ENCODE data around the gene GPR160. TPM values are rescaled to one million over a fixed set of nuclear protein-coding genes. Genes with fewer than 3 reads are reported as not detected.

GPR160 gene, protein sequence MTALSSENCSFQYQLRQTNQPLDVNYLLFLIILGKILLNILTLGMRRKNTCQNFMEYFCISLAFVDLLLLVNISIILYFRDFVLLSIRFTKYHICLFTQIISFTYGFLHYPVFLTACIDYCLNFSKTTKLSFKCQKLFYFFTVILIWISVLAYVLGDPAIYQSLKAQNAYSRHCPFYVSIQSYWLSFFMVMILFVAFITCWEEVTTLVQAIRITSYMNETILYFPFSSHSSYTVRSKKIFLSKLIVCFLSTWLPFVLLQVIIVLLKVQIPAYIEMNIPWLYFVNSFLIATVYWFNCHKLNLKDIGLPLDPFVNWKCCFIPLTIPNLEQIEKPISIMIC
- 10 to 100 TPM; 49.4 to 92.1 (median 65.5) TPM for polyA plus RNA-seq (ENCODE audit: low read depth in 6 of 6)

GRCh38 chr3:170037463-170038433 is at the start of gene GPR160:
Gene GPR160 (plus strand): TSS chr3:170037995. CDS start chr3:170083973, 45,978 bp downstream.
- peaks cover 26 to 38% (median 27%) of the 10 kb centered on the region in 3 donors for H3K4me1 Mint-ChIP-seq

DNA sequence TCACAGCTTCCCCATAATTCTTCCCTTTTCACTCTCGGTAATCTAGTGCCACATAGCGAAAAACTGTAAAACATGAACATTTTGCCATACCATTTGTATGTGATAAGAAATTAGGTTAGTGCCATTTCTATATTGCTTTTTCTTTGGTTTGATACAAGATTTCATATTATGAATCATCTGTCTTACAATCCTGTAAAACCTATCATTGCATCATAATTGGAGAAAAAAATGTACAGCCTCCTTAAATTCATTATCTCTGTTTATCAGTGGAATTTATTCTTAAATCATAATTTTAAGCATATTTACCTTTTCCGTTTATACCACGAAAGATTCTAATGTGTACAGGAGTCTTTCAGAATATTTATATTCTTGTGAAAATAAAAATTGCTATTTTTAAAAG is 47.4 kb upstream of the GPR160 start:
- peaks cover 11 to 18% of the 10 kb centered on the region in 2 donors for H3K36me3 Mint-ChIP-seq
- no peaks in the 10 kb centered on the region for H3K27me3 Mint-ChIP-seq
- DNase-seq, result no peak
- H3K4me3 Mint-ChIP-seq, result no peak overlapping the region
- ATAC-seq (ENCODE audit: low read depth in 2 of 2), result no peak
- peaks cover 7 to 10% (median 7%) of the 10 kb centered on the region in 3 donors for H3K4me1 Mint-ChIP-seq
- H3K9me3 Mint-ChIP-seq, result no peaks in the 10 kb centered on the region
- peak overlapping the region in 2 of 6 donors; percentile 19 to 55 for H3K27ac Mint-ChIP-seq

More at GRCh38 chr3:170037463-170038433, at the start of gene GPR160:
- no peaks in the 10 kb centered on the region for H3K27me3 Mint-ChIP-seq
- peak within 1 kb of the TSS; percentile 71 to 95 (median 86) for H3K27ac Mint-ChIP-seq
- peak within 1 kb of the TSS; percentile 87 to 96 (median 94) for H3K4me3 Mint-ChIP-seq
- DNase-seq, result peak; percentile 87
- ATAC-seq (ENCODE audit: low read depth in 2 of 2), result peak; percentile 74 to 80
- peaks cover 0 to 2% (median 0%) of the 10 kb centered on the region in 7 donors for H3K9me3 Mint-ChIP-seq
- H3K36me3 Mint-ChIP-seq, result no peaks in the 10 kb centered on the region

GRCh38 chr3:169992156-169992555 is 45.6 kb upstream of the GPR160 start:
- Mint-ChIP-seq H3K9me3 (no peaks in the 10 kb centered on the region), H3K27me3 (no peaks in the 10 kb centered on the region), H3K27ac (peak overlapping the region in 3 of 6 donors; percentile 32 to 43 (median 39)), H3K4me1 (peaks cover 11 to 15% (median 13%) of the 10 kb centered on the region in 3 donors), H3K4me3 (no peak overlapping the region), H3K36me3 (peaks cover 10 to 18% of the 10 kb centered on the region in 2 donors)
- DNase-seq (no peak), ATAC-seq (ENCODE audit: low read depth in 2 of 2) (no peak)

GRCh38 chr3:169992781-169993180 is 45.0 kb upstream of the GPR160 start:
- Mint-ChIP-seq H3K4me1 (peaks cover 11 to 15% (median 13%) of the 10 kb centered on the region in 3 donors), H3K27me3 (no peaks in the 10 kb centered on the region), H3K9me3 (no peaks in the 10 kb centered on the region), H3K36me3 (peaks cover 10 to 18% of the 10 kb centered on the region in 2 donors), H3K27ac (peak overlapping the region in 4 of 6 donors; percentile 32 to 92 (median 52)), H3K4me3 (no peak overlapping the region)
- DNase-seq, result no peak
- ATAC-seq (ENCODE audit: low read depth in 2 of 2), result no peak

DNA sequence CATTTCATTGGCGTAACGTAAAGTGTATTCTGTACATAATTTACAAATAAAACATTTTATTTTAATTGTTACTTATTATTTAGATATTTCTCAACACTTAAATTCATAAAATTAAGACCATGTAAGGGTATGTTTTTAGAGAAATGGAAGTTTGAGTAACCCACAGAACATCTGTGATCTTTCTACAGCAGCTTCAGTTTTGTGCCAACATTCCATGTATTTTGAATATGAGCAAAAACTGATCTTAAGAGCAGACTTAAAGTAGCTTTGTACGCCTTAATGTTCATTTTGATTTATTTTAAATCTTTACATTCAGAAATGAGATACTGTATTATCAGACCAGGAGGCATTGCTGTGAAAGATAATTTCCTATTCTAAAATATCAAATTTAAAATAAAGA is 44.0 kb upstream of the GPR160 start:
- no peak overlapping the region for H3K4me3 Mint-ChIP-seq
- DNase-seq, result no peak
- no peak for ATAC-seq (ENCODE audit: low read depth in 2 of 2)

DNA sequence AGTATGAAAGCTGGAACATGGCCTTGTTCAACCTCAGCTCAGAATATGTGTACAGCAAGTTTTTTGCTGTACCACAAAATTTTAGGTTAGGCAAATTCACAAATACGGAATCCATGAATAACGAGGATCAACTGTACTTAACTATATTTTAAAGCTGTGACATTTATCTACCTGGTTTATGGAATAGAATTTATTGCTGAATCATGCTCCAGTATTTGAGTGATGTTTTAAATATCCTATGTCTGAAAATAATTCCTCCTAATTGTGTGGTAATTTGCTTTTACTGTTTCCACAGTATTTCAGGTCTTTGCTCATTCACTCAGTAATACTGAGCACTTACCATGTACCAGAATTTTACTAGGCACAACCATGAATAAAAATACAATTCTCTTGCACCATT is 41.7 kb upstream of the GPR160 start:
- Mint-ChIP-seq H3K9me3 (peaks cover 0 to 2% (median 0%) of the 10 kb centered on the region in 7 donors), H3K36me3 (peaks cover 9 to 21% of the 10 kb centered on the region in 2 donors), H3K27ac (peak overlapping the region in 1 of 6 donors; percentile 60)

More for the DNA sequence above, 44.0 kb upstream of the GPR160 start:
- no peak overlapping the region for H3K27ac Mint-ChIP-seq
- H3K4me1 Mint-ChIP-seq, result peaks cover 16 to 18% (median 17%) of the 10 kb centered on the region in 3 donors
- peaks cover 10 to 18% of the 10 kb centered on the region in 2 donors for H3K36me3 Mint-ChIP-seq
- H3K27me3 Mint-ChIP-seq, result no peaks in the 10 kb centered on the region
- H3K9me3 Mint-ChIP-seq, result no peaks in the 10 kb centered on the region

GRCh38 chr3:169998668-169999131 is 39.1 kb upstream of the GPR160 start:
- peaks cover 47 to 58% (median 56%) of the 10 kb centered on the region in 3 donors for H3K4me1 Mint-ChIP-seq
- H3K9me3 Mint-ChIP-seq, result peaks cover 0 to 2% (median 0%) of the 10 kb centered on the region in 7 donors
- H3K36me3 Mint-ChIP-seq, result peaks cover 0 to 6% of the 10 kb centered on the region in 2 donors
- H3K27me3 Mint-ChIP-seq, result no peaks in the 10 kb centered on the region
- ATAC-seq (ENCODE audit: low read depth in 2 of 2) (peak; percentile 54 to 67), DNase-seq (no peak)
- peak overlapping the region in 3 of 8 donors; percentile 4 to 57 (median 55) for H3K4me3 Mint-ChIP-seq
- H3K27ac Mint-ChIP-seq, result peak overlapping the region; percentile 1 to 93 (median 64)

More for the DNA sequence above, 41.7 kb upstream of the GPR160 start:
- no peak overlapping the region for H3K4me3 Mint-ChIP-seq
- no peaks in the 10 kb centered on the region for H3K27me3 Mint-ChIP-seq
- no peak for ATAC-seq (ENCODE audit: low read depth in 2 of 2)
- DNase-seq, result no peak
- peaks cover 33 to 39% (median 37%) of the 10 kb centered on the region in 3 donors for H3K4me1 Mint-ChIP-seq

DNA sequence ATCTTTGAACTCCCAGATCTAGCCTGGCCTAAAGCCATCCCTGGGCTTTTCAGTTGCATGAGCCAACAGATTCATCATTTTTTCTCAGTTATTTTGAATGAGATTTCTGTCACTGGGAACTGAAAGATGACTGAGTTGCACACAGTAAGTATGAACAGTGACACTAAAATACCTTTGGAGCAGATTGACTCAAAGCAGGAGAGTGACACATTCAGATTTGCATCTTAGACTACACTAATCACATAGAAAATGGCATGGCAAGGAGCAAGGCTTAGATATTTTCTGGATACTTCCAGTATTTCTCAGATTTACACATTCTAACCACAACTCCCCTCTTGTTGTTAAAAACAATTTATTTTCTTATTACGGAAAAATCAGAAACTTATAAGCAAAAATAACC is 38.4 kb upstream of the GPR160 start:
- ATAC-seq (ENCODE audit: low read depth in 2 of 2) (no peak), DNase-seq (no peak)
- Mint-ChIP-seq H3K27me3 (no peaks in the 10 kb centered on the region), H3K9me3 (peaks cover 0 to 2% (median 0%) of the 10 kb centered on the region in 7 donors), H3K4me3 (peak overlapping the region in 2 of 8 donors; percentile 3 to 57), H3K4me1 (peaks cover 52 to 65% (median 62%) of the 10 kb centered on the region in 3 donors), H3K27ac (peak overlapping the region in 5 of 6 donors; percentile 49 to 93 (median 63)), H3K36me3 (peaks cover 0 to 6% of the 10 kb centered on the region in 2 donors)

DNA sequence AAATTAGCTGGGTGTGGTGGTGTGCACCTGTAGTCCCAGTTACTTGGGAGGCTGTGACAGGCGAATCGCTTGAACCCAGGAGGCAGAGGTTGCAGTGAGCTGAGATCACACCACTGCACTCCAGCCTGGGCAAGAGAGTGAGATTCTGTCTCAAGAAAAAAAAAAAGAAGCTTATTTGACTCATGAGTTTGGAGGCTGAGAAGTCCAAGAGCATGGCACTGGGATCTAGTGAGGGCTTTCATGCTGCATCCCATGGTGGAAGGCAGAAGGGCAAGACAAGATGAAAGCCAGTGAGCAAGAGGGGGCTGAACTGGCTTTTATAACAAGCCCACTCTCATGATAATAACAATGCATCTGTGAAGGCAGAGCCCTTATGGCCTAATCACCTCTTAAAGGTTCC is 37.7 kb upstream of the GPR160 start:
- Mint-ChIP-seq H3K27me3 (no peaks in the 10 kb centered on the region), H3K36me3 (peaks cover 0 to 6% of the 10 kb centered on the region in 2 donors), H3K4me1 (peaks cover 58 to 72% (median 62%) of the 10 kb centered on the region in 3 donors), H3K27ac (peak overlapping the region in 4 of 6 donors; percentile 42 to 80 (median 57)), H3K4me3 (no peak overlapping the region), H3K9me3 (peaks cover 0 to 2% (median 0%) of the 10 kb centered on the region in 7 donors)
- DNase-seq, result no peak
- no peak for ATAC-seq (ENCODE audit: low read depth in 2 of 2)

GRCh38 chr3:170002231-170002630 is 35.6 kb upstream of the GPR160 start:
- peaks cover 70 to 82% (median 75%) of the 10 kb centered on the region in 3 donors for H3K4me1 Mint-ChIP-seq
- peak overlapping the region; percentile 22 to 87 (median 76) for H3K4me3 Mint-ChIP-seq
- DNase-seq, result no peak
- peaks cover 0 to 4% (median 0%) of the 10 kb centered on the region in 7 donors for H3K9me3 Mint-ChIP-seq
- ATAC-seq (ENCODE audit: low read depth in 2 of 2), result no peak
- peak overlapping the region in 5 of 6 donors; percentile 77 to 90 (median 87) for H3K27ac Mint-ChIP-seq
- H3K27me3 Mint-ChIP-seq, result no peaks in the 10 kb centered on the region
- H3K36me3 Mint-ChIP-seq, result peaks cover 0 to 13% of the 10 kb centered on the region in 2 donors

- Mint-ChIP-seq H3K27me3 (no peaks in the 10 kb centered on the region), H3K4me1 (peaks cover 71 to 86% (median 77%) of the 10 kb centered on the region in 3 donors), H3K27ac (peak overlapping the region; percentile 77 to 92 (median 87)), H3K9me3 (peaks cover 0 to 4% (median 0%) of the 10 kb centered on the region in 7 donors), H3K4me3 (peak overlapping the region; percentile 13 to 87 (median 76)), H3K36me3 (peaks cover 0 to 13% of the 10 kb centered on the region in 2 donors)
- peak; percentile 54 to 64 for ATAC-seq (ENCODE audit: low read depth in 2 of 2)
- peak; percentile 22 for DNase-seq
Measured at GRCh38 chr3:170002879-170003278, 34.9 kb upstream of the GPR160 start.

GRCh38 chr3:170003881-170004356 is 33.9 kb upstream of the GPR160 start:
- H3K36me3 Mint-ChIP-seq, result peaks cover 0 to 13% of the 10 kb centered on the region in 2 donors
- peak overlapping the region; percentile 77 to 96 (median 90) for H3K27ac Mint-ChIP-seq
- no peaks in the 10 kb centered on the region for H3K27me3 Mint-ChIP-seq
- peaks cover 0 to 4% (median 0%) of the 10 kb centered on the region in 7 donors for H3K9me3 Mint-ChIP-seq
- ATAC-seq (ENCODE audit: low read depth in 2 of 2) (no peak), DNase-seq (no peak)
- H3K4me3 Mint-ChIP-seq, result peak overlapping the region in 7 of 8 donors; percentile 29 to 87 (median 79)
- peaks cover 69 to 79% (median 71%) of the 10 kb centered on the region in 3 donors for H3K4me1 Mint-ChIP-seq

Measured in naive B cell (primary cell).